ENCODE data around the gene IL22RA2. TPM values are rescaled to one million over a fixed set of nuclear protein-coding genes. Genes with fewer than 3 reads are reported as not detected.

The IL22RA2 gene
- total and polyA plus RNA-seq, 3 donors from 2014 or later: not detected

- DNase-seq: no peak
- WGBS, 2 donors: 89% methylated on average over 1 of the region's 1 CpG
- no peaks in the 10 kb centered on the region for H3K27me3 ChIP-seq
- no peak for TF ChIP-seq POLR2A (IDR thresholded peaks at IDR 0.05)
- no peak for TF ChIP-seq CTCF (IDR thresholded peaks at IDR 0.05)
- intact Hi-C loops (cut with DNase I; ENCODE audit: low total_unique reads): no loop called here
- H3K27ac ChIP-seq: no peak overlapping the region
- no peaks in the 10 kb centered on the region for H3K36me3 ChIP-seq (ENCODE audit: low read depth, missing control alignments)
- no peaks in the 10 kb centered on the region for H3K9me3 ChIP-seq
- H3K4me1 ChIP-seq: peaks cover 20% of the 10 kb centered on the region
- no peak overlapping the region for H3K4me3 ChIP-seq
Observed at GRCh38 chr6:137171053-137171374, 2.4 kb downstream of the IL22RA2 start.

GRCh38 chr6:137170266-137171052, 3.0 kb downstream of the IL22RA2 start:
- Histone ChIP-seq H3K4me1 (peaks cover 17% of the 10 kb centered on the region), H3K4me3 (no peak overlapping the region), H3K27ac (no peak overlapping the region), H3K27me3 (no peaks in the 10 kb centered on the region), H3K36me3 (ENCODE audit: low read depth, missing control alignments) (no peaks in the 10 kb centered on the region), H3K9me3 (no peaks in the 10 kb centered on the region)
- DNase-seq: no peak
- TF ChIP-seq POLR2A (IDR thresholded peaks at IDR 0.05) (no peak), CTCF (IDR thresholded peaks at IDR 0.05) (no peak)
- 74 to 79% methylated on average over 13 of the region's 13 CpGs for WGBS, 2 donors
- intact Hi-C loops (cut with DNase I; ENCODE audit: low total_unique reads): no loop called here

- H3K4me1 ChIP-seq: no peaks in the 10 kb centered on the region
- H3K9me3 ChIP-seq: no peaks in the 10 kb centered on the region
- no peak overlapping the region for H3K27ac ChIP-seq
- WGBS, 2 donors: 92 to 98% methylated on average over 4 of the region's 4 CpGs
- H3K4me3 ChIP-seq: no peak overlapping the region
- H3K36me3 ChIP-seq (ENCODE audit: low read depth, missing control alignments): no peaks in the 10 kb centered on the region
- no peaks in the 10 kb centered on the region for H3K27me3 ChIP-seq
- no peak for DNase-seq
- TF ChIP-seq CTCF (IDR thresholded peaks at IDR 0.05): no peak
- TF ChIP-seq POLR2A (IDR thresholded peaks at IDR 0.05): no peak
- intact Hi-C loops (cut with DNase I; ENCODE audit: low total_unique reads): no loop called here
Observed at GRCh38 chr6:137167702-137168377, 5.6 kb downstream of the IL22RA2 start.

GRCh38 chr6:137166247-137167098, 7.0 kb downstream of the IL22RA2 start:
- H3K27me3 ChIP-seq: no peaks in the 10 kb centered on the region
- WGBS, 2 donors: 89 to 91% methylated on average over 5 to 8 of the region's 8 CpGs
- H3K4me1 ChIP-seq: no peaks in the 10 kb centered on the region
- no peak overlapping the region for H3K4me3 ChIP-seq
- no peak for DNase-seq
- H3K9me3 ChIP-seq: no peaks in the 10 kb centered on the region
- TF ChIP-seq CTCF (IDR thresholded peaks at IDR 0.05) (no peak), POLR2A (IDR thresholded peaks at IDR 0.05) (no peak)
- no peak overlapping the region for H3K27ac ChIP-seq
- H3K36me3 ChIP-seq (ENCODE audit: low read depth, missing control alignments): no peaks in the 10 kb centered on the region
- intact Hi-C loops (cut with DNase I; ENCODE audit: low total_unique reads): no loop called here

All from testis (tissue), 3 donors.